WTC11 (cell line): ENCODE results near the gene FRS3. TPM values are rescaled to one million over a fixed set of nuclear protein-coding genes. Genes with fewer than 3 reads are reported as not detected.
"Not testable (repeated sequence)": the region's sequence is repeated elsewhere in the genome, so short reads cannot be mapped to it uniquely, and the experiment has no call there.

Source experiments
- ATAC-seq: fragments of 200-7000 bp; cut with Tn5 transposase; 2 replicates; pipeline ENCODE4 v1.10.0; 2021; ENCODE audit warnings: mild to moderate bottlenecking, moderate library complexity
- CTCF ChIA-PET: fragments of 300-600 bp; sonication (Branson Sonifier 250); formaldehyde crosslinking; loops from one replicate; lab custom pipeline; 2021; ENCODE audit warnings: antibody characterized with exemption; lab: Charles Lee
- POLR2A ChIA-PET: fragments of 350-600 bp; sonication (Branson Sonifier 250); formaldehyde crosslinking; loops from one replicate; lab custom pipeline; 2021; ENCODE audit warnings: antibody characterized with exemption; lab: Charles Lee
- DNase-seq: peaks from one replicate; pipeline ENCODE4 v3.0.0; 2021; ENCODE audit warnings: low spot score
- H3K27ac Mint-ChIP-seq: 2 replicates; pipeline ENCODE4 v1.8.0; 2021; ENCODE audit warnings: mixed read lengths
- H3K27me3 Mint-ChIP-seq: 2 replicates; pipeline ENCODE4 v1.8.0; 2021; ENCODE audit warnings: low read depth, mild to moderate bottlenecking, moderate library complexity, mixed read lengths
- H3K36me3 Mint-ChIP-seq: 2 replicates; pipeline ENCODE4 v1.8.0; 2021; ENCODE audit warnings: mixed read lengths
- H3K4me1 Mint-ChIP-seq: 2 replicates; pipeline ENCODE4 v1.8.0; 2022; ENCODE audit warnings: mixed read lengths
- H3K4me3 Mint-ChIP-seq: 2 replicates; pipeline ENCODE4 v1.8.0; 2021; ENCODE audit warnings: mild to moderate bottlenecking, moderate library complexity, mixed read lengths
- H3K9me3 Mint-ChIP-seq: 2 replicates; pipeline ENCODE4 v1.8.0; 2021; ENCODE audit warnings: mixed read lengths
- CBFB ChIP-seq: sonication (generic); formaldehyde crosslinking; IDR thresholded peaks from 2 replicates; pipeline ENCODE4 v1.8.1; 2022; ENCODE audit warnings: mild to moderate bottlenecking, low read depth, missing genetic modification reagents
- CDX4 ChIP-seq: fragments of 250-450 bp; sonication (Bioruptor Pico); IDR thresholded peaks from 2 replicates; pipeline ENCODE4 v1.9.0; 2021; ENCODE audit warnings: moderate library complexity, mild to moderate bottlenecking, inconsistent platforms, borderline replicate concordance
- E2F5 ChIP-seq: sonication (generic); formaldehyde crosslinking; IDR thresholded peaks from 2 replicates; pipeline ENCODE4 v1.8.1; 2022; ENCODE audit warnings: mild to moderate bottlenecking, moderate library complexity, missing genetic modification reagents
- ESRRA ChIP-seq: sonication (generic); formaldehyde crosslinking; IDR thresholded peaks from 2 replicates; pipeline ENCODE4 v1.8.1; 2022; ENCODE audit warnings: mild to moderate bottlenecking, missing genetic modification reagents, borderline replicate concordance
- FOXP1 ChIP-seq: sonication (generic); formaldehyde crosslinking; IDR thresholded peaks from 2 replicates; pipeline ENCODE4 v1.8.0; 2022; ENCODE audit warnings: missing genetic modification reagents, mild to moderate bottlenecking, moderate library complexity, borderline replicate concordance
- GABPB1 ChIP-seq: sonication (generic); formaldehyde crosslinking; IDR thresholded peaks from 2 replicates; pipeline ENCODE4 v1.8.1; 2023; ENCODE audit warnings: mild to moderate bottlenecking, missing genetic modification reagents
- HMGA2 ChIP-seq: fragments of 250-450 bp; sonication (Bioruptor Pico); IDR thresholded peaks from 2 replicates; pipeline ENCODE4 v1.4.0; 2021; ENCODE audit warnings: mild to moderate bottlenecking, moderate library complexity
- IRF2 ChIP-seq: sonication (generic); formaldehyde crosslinking; IDR thresholded peaks from 2 replicates; pipeline ENCODE4 v1.8.0; 2022; ENCODE audit warnings: low read depth, missing genetic modification reagents, borderline replicate concordance
- JUN ChIP-seq: sonication (generic); formaldehyde crosslinking; IDR thresholded peaks from 2 replicates; pipeline ENCODE4 v1.8.0; 2023; ENCODE audit warnings: mild to moderate bottlenecking, missing genetic modification reagents
- KAT7 ChIP-seq: sonication (generic); formaldehyde crosslinking; IDR thresholded peaks from 2 replicates; pipeline ENCODE4 v1.8.1; 2023; ENCODE audit warnings: missing genetic modification reagents, mild to moderate bottlenecking, borderline replicate concordance
- NFE2L1 ChIP-seq: sonication (generic); formaldehyde crosslinking; IDR thresholded peaks from 2 replicates; pipeline ENCODE4 v1.8.1; 2023; ENCODE audit warnings: missing genetic modification reagents
- NR3C1 ChIP-seq: sonication (generic); formaldehyde crosslinking; conservative IDR thresholded peaks from 2 replicates; pipeline ENCODE4 v1.8.1; 2023; ENCODE audit warnings: low read depth, mild to moderate bottlenecking, missing genetic modification reagents
- PREB ChIP-seq: sonication (generic); formaldehyde crosslinking; IDR thresholded peaks from 2 replicates; pipeline ENCODE4 v1.8.1; 2022; ENCODE audit warnings: mild to moderate bottlenecking, missing genetic modification reagents, moderate library complexity, borderline replicate concordance
- TCF7 ChIP-seq: sonication (generic); formaldehyde crosslinking; IDR thresholded peaks from 2 replicates; pipeline ENCODE4 v1.8.0; 2022; ENCODE audit warnings: mild to moderate bottlenecking, low read depth, missing genetic modification reagents, moderate library complexity
- ZNF281 ChIP-seq: sonication (generic); formaldehyde crosslinking; IDR thresholded peaks from 2 replicates; pipeline ENCODE4 v1.8.0; 2023; ENCODE audit warnings: mild to moderate bottlenecking, missing genetic modification reagents
- total RNA-seq: library from RNA; stranded (reverse); gene quantifications from 3 replicates; pipeline ENCODE4 v1.2.3, GENCODE V29; 2021

The FRS3 gene
- total RNA-seq, 1 experiment from 2014 or later, result 7.8 TPM

- Mint-ChIP-seq H3K4me1 (peaks cover 12% of the 10 kb centered on the region), H3K27me3 (no peaks in the 10 kb centered on the region), H3K9me3 (no peaks in the 10 kb centered on the region), H3K27ac (no peak overlapping the region; the same call in 1 of the 2 replicates), H3K36me3 (peaks cover 3% of the 10 kb centered on the region; the same call in 1 of the 2 replicates), H3K4me3 (no peak overlapping the region)
- ChIA-PET CTCF (interaction anchor here (0.9 to 1.0 kb wide), 2 partner anchors 12 to 19 kb away, joined by 3 read pairs; partner anchors contain the start of gene FRS3), POLR2A (no interaction called here)
- DNase-seq (no peak), ATAC-seq (no peak; the same call in 1 of the 2 replicates)
- TF ChIP-seq ESRRA (CRISPR knock-in tag), result no peak
- TF ChIP-seq GABPB1 (CRISPR knock-in tag), result 0 out of 2 replicates have a peak, but pooled peaks have one; percentile 32
These were observed 12.4 kb downstream of the FRS3 start for GRCh38 chr6:41767112-41767833.

GRCh38 chr6:41766043-41766664, 13.5 kb downstream of the FRS3 start:
- POLR2A ChIA-PET, H3K27ac Mint-ChIP-seq, ATAC-seq, H3K36me3 Mint-ChIP-seq, H3K27me3 Mint-ChIP-seq, DNase-seq, H3K4me3 Mint-ChIP-seq, H3K9me3 Mint-ChIP-seq: not testable (repeated sequence)
- H3K4me1 Mint-ChIP-seq, result peaks cover 12% of the 10 kb centered on the region
- CTCF ChIA-PET, result interaction anchor here (0.9 kb wide), 2 partner anchors 9 to 20 kb away, joined by 3 read pairs; no protein-coding TSS in a partner anchor

- TF ChIP-seq ZNF281 (CRISPR knock-in tag), result no peak
- no peak for TF ChIP-seq CDX4 (CRISPR knock-in tag)
- no peak for TF ChIP-seq HMGA2 (CRISPR knock-in tag)
- no peak for TF ChIP-seq JUN
- no peak for TF ChIP-seq CBFB (CRISPR knock-in tag)
- TF ChIP-seq FOXP1, result no peak
- TF ChIP-seq, all 79 proteins: peak for 0
- ChIA-PET CTCF (interaction anchor here (0.7 to 1.1 kb wide), 3 partner anchors 21 to 341 kb away, joined by 3 read pairs; no protein-coding TSS in a partner anchor), POLR2A (no interaction called here)
- DNase-seq (no peak), ATAC-seq (no peak)
- peaks cover 8% of the 10 kb centered on the region for H3K4me1 Mint-ChIP-seq
- H3K36me3 Mint-ChIP-seq, result no peaks in the 10 kb centered on the region
- H3K4me3 Mint-ChIP-seq, result no peak overlapping the region
- no peaks in the 10 kb centered on the region; the same call in 1 of the 2 replicates for H3K27me3 Mint-ChIP-seq
- no peaks in the 10 kb centered on the region for H3K9me3 Mint-ChIP-seq
- no peak overlapping the region for H3K27ac Mint-ChIP-seq
These were observed 16.2 kb downstream of the FRS3 start for GRCh38 chr6:41763470-41763869.

- ATAC-seq (peak; percentile 36; the same call in 1 of the 2 replicates), DNase-seq (no peak)
- Mint-ChIP-seq H3K27me3 (no peaks in the 10 kb centered on the region; the same call in 1 of the 2 replicates), H3K4me3 (no peak overlapping the region), H3K36me3 (no peaks in the 10 kb centered on the region), H3K9me3 (no peaks in the 10 kb centered on the region), H3K4me1 (peaks cover 6% of the 10 kb centered on the region), H3K27ac (no peak overlapping the region)
- ChIA-PET POLR2A (no interaction called here), CTCF (no interaction called here)
- TF ChIP-seq IRF2 (no peak), E2F5 (CRISPR knock-in tag) (no peak), NR3C1 (CRISPR knock-in tag) (no peak), KAT7 (no peak), NFE2L1 (CRISPR knock-in tag) (no peak), PREB (CRISPR knock-in tag) (no peak), TCF7 (no peak)
These were observed 19.7 kb downstream of the FRS3 start for GRCh38 chr6:41759905-41760579.
